ENCODE results near the gene SBF1. TPM values are rescaled to one million over a fixed set of nuclear protein-coding genes. Genes with fewer than 3 reads are reported as not detected.
A peak's percentile ranks its signal among the peaks of the same experiment; 100 is the strongest.

The SBF1 gene
- total RNA-seq, 1 donor from 2014 or later, result 98.8 TPM

DNA sequence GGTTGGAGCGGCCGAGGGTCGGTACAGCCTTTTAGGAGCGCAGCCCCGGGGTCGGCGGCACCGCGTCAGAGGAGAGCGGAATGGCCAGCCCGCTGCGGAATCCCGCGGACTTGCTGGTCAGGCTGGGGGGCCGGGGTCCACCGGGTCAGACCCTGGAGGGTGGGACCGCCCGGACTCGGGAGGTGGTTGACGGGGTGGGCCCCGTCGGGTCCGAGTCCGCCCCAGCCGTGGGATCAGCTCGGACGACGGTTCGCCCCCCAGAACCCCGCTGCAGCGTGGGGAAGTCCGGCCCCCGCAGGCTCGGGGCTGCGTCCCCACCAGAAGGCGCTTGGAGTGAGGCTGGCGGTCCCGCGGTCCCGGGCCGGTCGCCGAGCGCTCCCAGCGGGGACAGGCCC, 6.2 kb upstream of the SBF1 start:
- Histone ChIP-seq H3K27me3 (peaks cover 20% of the 10 kb centered on the region), H3K4me3 (peak overlapping the region; percentile 54 to 58), H3K4me1 (peaks cover 0 to 3% of the 10 kb centered on the region in 2 donors), H3K9me3 (no peaks in the 10 kb centered on the region), H3K36me3 (no peaks in the 10 kb centered on the region), H3K27ac (no peak overlapping the region)
- TF ChIP-seq, protein P1, sequence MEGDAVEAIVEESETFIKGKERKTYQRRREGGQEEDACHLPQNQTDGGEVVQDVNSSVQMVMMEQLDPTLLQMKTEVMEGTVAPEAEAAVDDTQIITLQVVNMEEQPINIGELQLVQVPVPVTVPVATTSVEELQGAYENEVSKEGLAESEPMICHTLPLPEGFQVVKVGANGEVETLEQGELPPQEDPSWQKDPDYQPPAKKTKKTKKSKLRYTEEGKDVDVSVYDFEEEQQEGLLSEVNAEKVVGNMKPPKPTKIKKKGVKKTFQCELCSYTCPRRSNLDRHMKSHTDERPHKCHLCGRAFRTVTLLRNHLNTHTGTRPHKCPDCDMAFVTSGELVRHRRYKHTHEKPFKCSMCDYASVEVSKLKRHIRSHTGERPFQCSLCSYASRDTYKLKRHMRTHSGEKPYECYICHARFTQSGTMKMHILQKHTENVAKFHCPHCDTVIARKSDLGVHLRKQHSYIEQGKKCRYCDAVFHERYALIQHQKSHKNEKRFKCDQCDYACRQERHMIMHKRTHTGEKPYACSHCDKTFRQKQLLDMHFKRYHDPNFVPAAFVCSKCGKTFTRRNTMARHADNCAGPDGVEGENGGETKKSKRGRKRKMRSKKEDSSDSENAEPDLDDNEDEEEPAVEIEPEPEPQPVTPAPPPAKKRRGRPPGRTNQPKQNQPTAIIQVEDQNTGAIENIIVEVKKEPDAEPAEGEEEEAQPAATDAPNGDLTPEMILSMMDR (IDR thresholded peaks at IDR 0.05), result no peak
- intact Hi-C loops (cut with DNase I), result no loop called here
- no peak for DNase-seq (ENCODE audit: low spot score in 2 of 2)

DNA sequence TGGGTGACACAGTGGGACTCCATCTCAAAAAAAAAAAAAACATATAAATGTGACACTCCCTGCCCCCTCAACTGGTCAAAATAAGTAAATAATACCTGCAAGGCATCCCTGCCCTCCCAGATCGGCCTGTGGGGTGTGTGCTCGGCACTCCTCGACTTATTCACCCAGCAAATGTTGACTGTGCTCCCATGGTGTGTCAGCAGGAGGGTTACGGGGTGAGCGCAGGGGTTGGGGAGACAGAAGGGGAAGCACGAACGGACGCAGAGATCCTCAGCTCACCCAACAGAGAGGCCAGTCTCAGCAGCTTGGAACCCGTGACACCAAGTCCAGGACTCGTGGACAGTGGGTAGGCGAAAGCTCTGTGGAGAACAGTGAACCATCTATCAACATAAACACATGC, 4.9 kb upstream of the SBF1 start:
- TF ChIP-seq, protein P1 (IDR thresholded peaks at IDR 0.05), result no peak
- Histone ChIP-seq H3K4me3 (no peak overlapping the region), H3K27me3 (peaks cover 20% of the 10 kb centered on the region), H3K4me1 (peaks cover 5 to 6% of the 10 kb centered on the region in 2 donors), H3K9me3 (no peaks in the 10 kb centered on the region), H3K36me3 (no peaks in the 10 kb centered on the region), H3K27ac (no peak overlapping the region)
- intact Hi-C loops (cut with DNase I), result no loop called here
- DNase-seq (ENCODE audit: low spot score in 2 of 2), result no peak

DNA sequence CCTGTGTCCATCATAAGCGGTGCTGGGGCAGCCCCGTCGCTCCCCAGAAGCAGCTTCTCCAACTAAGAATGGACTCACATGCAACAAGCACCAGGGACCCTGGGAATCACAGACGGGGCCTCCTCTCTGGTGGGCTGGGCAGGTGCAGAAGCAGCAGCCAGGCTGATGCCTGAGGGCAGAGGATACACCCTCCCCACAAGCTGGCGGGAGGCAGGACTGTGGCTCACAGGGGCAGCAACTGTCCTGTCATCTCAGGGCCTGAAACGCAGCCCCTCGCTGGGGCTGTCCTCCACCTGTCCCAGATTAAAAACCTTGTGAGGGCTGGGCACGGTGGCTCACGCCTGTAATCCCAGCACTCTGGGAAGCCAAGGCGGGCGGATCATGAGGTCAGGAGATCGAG, 3.1 kb upstream of the SBF1 start:
- no peaks in the 10 kb centered on the region for H3K36me3 ChIP-seq
- peaks cover 16 to 19% of the 10 kb centered on the region in 2 donors for H3K4me1 ChIP-seq
- DNase-seq (ENCODE audit: low spot score in 2 of 2), result no peak
- H3K27me3 ChIP-seq, result peaks cover 20% of the 10 kb centered on the region
- H3K27ac ChIP-seq, result no peak overlapping the region
- no peaks in the 10 kb centered on the region for H3K9me3 ChIP-seq
- H3K4me3 ChIP-seq, result no peak overlapping the region
- intact Hi-C loops (cut with DNase I), result no loop called here
- TF ChIP-seq, protein P1 (IDR thresholded peaks at IDR 0.05), result no peak

DNA sequence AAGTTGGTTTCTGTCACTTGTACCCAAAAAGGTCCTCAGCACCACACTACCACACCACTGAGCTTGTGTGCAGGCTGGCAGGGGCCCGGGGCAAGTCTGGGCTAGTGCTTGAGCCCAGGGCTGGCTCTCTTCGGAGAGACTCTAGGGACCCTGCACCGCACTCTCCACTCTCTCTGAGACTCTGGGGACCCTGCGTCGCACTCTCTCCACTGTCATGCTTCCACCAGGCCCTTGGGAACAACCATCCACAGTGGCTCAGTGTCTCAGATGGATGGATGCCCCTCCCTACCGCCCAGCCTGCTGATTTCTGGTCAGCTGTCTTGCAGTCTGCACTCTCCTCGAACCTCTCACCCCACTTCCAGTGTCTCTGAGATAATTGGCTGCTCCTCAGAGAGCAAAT, 2.0 kb upstream of the SBF1 start:
- TF ChIP-seq, protein P1 (IDR thresholded peaks at IDR 0.05), result no peak

DNA sequence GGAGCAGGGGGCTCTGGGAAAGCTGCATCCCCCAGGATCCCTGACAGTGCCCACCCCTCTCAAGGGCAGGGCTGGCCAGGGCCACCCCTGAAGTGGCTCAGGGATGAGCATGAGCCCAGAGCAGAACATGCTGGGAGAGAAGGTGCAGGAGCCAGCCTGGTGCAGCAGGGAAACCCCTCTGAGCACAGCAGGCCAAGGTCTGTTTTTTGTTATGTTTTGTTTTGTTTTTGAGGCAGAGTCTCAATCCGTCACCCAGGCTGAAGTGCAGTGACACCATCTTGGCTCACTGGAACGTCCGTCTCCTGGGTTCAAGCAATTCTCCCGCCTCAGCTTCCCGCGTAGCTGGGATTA, 792 bp upstream of the SBF1 start:
- TF ChIP-seq, protein P1 (IDR thresholded peaks at IDR 0.05), result no peak
- intact Hi-C loops (cut with DNase I), result loop anchor here (1.0 kb wide), 1 partner anchor 32 kb away; the partner anchor contains the start of gene LMF2
- no peaks in the 10 kb centered on the region for H3K27me3 ChIP-seq
- H3K27ac ChIP-seq, result no peak overlapping the region
- no peak for DNase-seq (ENCODE audit: low spot score in 2 of 2)
- peak overlapping the region; percentile 92 to 97 for H3K4me3 ChIP-seq
- peaks cover 21 to 36% of the 10 kb centered on the region in 2 donors for H3K4me1 ChIP-seq
- no peaks in the 10 kb centered on the region for H3K9me3 ChIP-seq
- no peaks in the 10 kb centered on the region for H3K36me3 ChIP-seq

More for the DNA sequence above, 2.0 kb upstream of the SBF1 start:
- no peak overlapping the region for H3K27ac ChIP-seq
- no peak overlapping the region for H3K4me3 ChIP-seq
- intact Hi-C loops (cut with DNase I), result no loop called here
- H3K27me3 ChIP-seq, result peaks cover 11% of the 10 kb centered on the region
- H3K9me3 ChIP-seq, result no peaks in the 10 kb centered on the region
- peaks cover 24 to 26% of the 10 kb centered on the region in 2 donors for H3K4me1 ChIP-seq
- H3K36me3 ChIP-seq, result no peaks in the 10 kb centered on the region
- DNase-seq (ENCODE audit: low spot score in 2 of 2), result no peak
